Endothelial cell of umbilical vein (primary cell): ENCODE data around the gene FLT1. TPM values are rescaled to one million over a fixed set of nuclear protein-coding genes. Genes with fewer than 3 reads are reported as not detected.

ENCODE experiments used
- BruUV-seq: library from RNA; stranded (reverse); fragments of 400-500 nt; replicated peaks from 2 replicates; lab custom pipeline; 2021; lab: Mats Ljungman, UMichigan
- CTCF ChIA-PET: fragments of 300-600, 350-600 bp; sonication (Branson Sonifier 250); formaldehyde crosslinking; loops from one replicate; lab custom pipeline; 2021; ENCODE audit warnings: antibody characterized with exemption, inconsistent platforms; lab: Charles Lee
- POLR2A ChIA-PET: fragments of 300-600, 350-600 bp; sonication (Branson Sonifier 250); formaldehyde crosslinking; loops from one replicate; lab custom pipeline; 2021; ENCODE audit warnings: antibody characterized with exemption, inconsistent platforms; lab: Charles Lee
- DNase-seq: peaks from one replicate; pipeline ENCODE4 v3.0.0-alpha.2; 2011; ENCODE audit warnings: low read depth, low spot score
- FAIRE-seq: peaks from 2 replicates; lab custom pipeline; 2011; peaks lifted over from hg19 to GRCh38; lab: Jason Lieb, UNC
- H2AFZ ChIP-seq: 2 replicates; pipeline ENCODE4 v1.6.0; 2012; ENCODE audit warnings: low read depth, low read length, control low read depth, inconsistent platforms
- H3K27ac ChIP-seq: 2 replicates; pipeline ENCODE4 v1.5.1; 2011; ENCODE audit warnings: low read depth, mild to moderate bottlenecking, control low read depth, low read length, moderate library complexity; ENCODE audit not compliant: insufficient read depth
- H3K27me3 ChIP-seq, 2 experiments: 2 replicates each; pipeline versions ENCODE4 v1.6.0 to v1.6.1; 2011; ENCODE audit warnings: low read length in 2 of 2, mixed read lengths in 1 of 2; ENCODE audit not compliant: control insufficient read depth in 2 of 2, insufficient read depth in 2 of 2
- H3K36me3 ChIP-seq, 2 experiments: 2 replicates in 1 of 2; 3 replicates in 1 of 2; pipeline ENCODE4 v1.5.1; 2011; ENCODE audit warnings: low read length in 2 of 2, mild to moderate bottlenecking in 1 of 2, moderate library complexity in 1 of 2; ENCODE audit not compliant: control insufficient read depth in 2 of 2, insufficient read depth in 2 of 2; ENCODE audit errors: extremely low read depth in 1 of 2
- H3K4me1 ChIP-seq: 3 replicates; pipeline ENCODE4 v1.5.1; 2011; ENCODE audit warnings: mild to moderate bottlenecking, low read length; ENCODE audit not compliant: control insufficient read depth, insufficient read depth; ENCODE audit errors: extremely low read depth
- H3K4me2 ChIP-seq: 2 replicates; pipeline ENCODE4 v1.6.1; 2011; ENCODE audit warnings: low read length, control low read depth, mixed read lengths; ENCODE audit not compliant: insufficient read depth
- H3K4me3 ChIP-seq, 3 experiments: fragments of 200-600 bp in 1 of 3; sonication (generic), shearing (Covaris generic) in 1 of 3; replicated peaks in 1 of 3; 2 replicates each; pipeline ENCODE4 v1.5.1; 2011 to 2016; ENCODE audit warnings: control low read depth in 3 of 3, low read length in 3 of 3, mild to moderate bottlenecking in 2 of 3, inconsistent platforms in 1 of 3, low read depth in 1 of 3, moderate library complexity in 1 of 3; ENCODE audit not compliant: insufficient read depth in 1 of 3
- H3K79me2 ChIP-seq: 2 replicates; pipeline ENCODE4 v1.6.0; 2012; ENCODE audit warnings: low read length, inconsistent platforms; ENCODE audit not compliant: control insufficient read depth, insufficient read depth
- H3K9ac ChIP-seq: replicated peaks from 2 replicates; pipeline ENCODE3; 2011; ENCODE audit warnings: low read length, control low read depth; ENCODE audit not compliant: insufficient read depth; ENCODE audit errors: extremely low read depth
- H3K9me1 ChIP-seq: replicated peaks from 3 replicates; pipeline ENCODE4 v1.6.0; 2011; ENCODE audit warnings: mild to moderate bottlenecking, low read length; ENCODE audit not compliant: control insufficient read depth, insufficient read depth; ENCODE audit errors: extremely low read depth
- H3K9me3 ChIP-seq: replicated peaks from 2 replicates; pipeline ENCODE4 v1.5.1; 2012; ENCODE audit warnings: low read length, inconsistent platforms; ENCODE audit not compliant: control insufficient read depth, insufficient read depth
- H4K20me1 ChIP-seq: replicated peaks from 2 replicates; pipeline ENCODE3; 2011; ENCODE audit warnings: mild to moderate bottlenecking, low read length; ENCODE audit not compliant: control insufficient read depth, insufficient read depth; ENCODE audit errors: extremely low read depth
- GATA2 ChIP-seq: IDR thresholded peaks from 2 replicates; pipeline ENCODE4 v1.7.0; 2011; ENCODE audit warnings: low read depth, mild to moderate bottlenecking, moderate library complexity, mixed read lengths, low read length; ENCODE audit not compliant: insufficient read length, insufficient read depth
- JUN ChIP-seq: IDR thresholded peaks from 2 replicates; pipeline ENCODE4 v1.6.1; 2011; ENCODE audit warnings: borderline replicate concordance, low read depth; ENCODE audit not compliant: insufficient read length, insufficient read depth
- MYC ChIP-seq: IDR thresholded peaks from one replicate; pipeline ENCODE4 v1.6.1; 2011; ENCODE audit warnings: mild to moderate bottlenecking, low read depth, low read length
- POLR2A ChIP-seq: IDR thresholded peaks from 2 replicates; pipeline ENCODE4 v1.6.1; 2012; ENCODE audit warnings: low read depth, mild to moderate bottlenecking, control low read depth, low read length
- POLR2AphosphoS5 ChIP-seq: IDR thresholded peaks from 2 replicates; pipeline ENCODE4 v1.6.1; 2012; ENCODE audit warnings: low read depth, mild to moderate bottlenecking, control low read depth, low read length, moderate library complexity; ENCODE audit not compliant: insufficient read depth
- dilution Hi-C: fragments of 300-500 bp; cut with MboI; formaldehyde crosslinking; loops from one replicate; pipeline ENCODE4 v1.15.0; 2019; ENCODE audit warnings: low sequenced_read_pairs; ENCODE audit not compliant: extremely low pct_ligation_motif_present
- intact Hi-C: fragments of 100-400 bp; cut with micrococcal nuclease; formaldehyde crosslinking; loops from one replicate; pipeline ENCODE4 v1.10.0; 2022
- polyA plus RNA-seq, 4 experiments: library from polyadenylated mRNA; depleted of rRNA in 3 of 4; stranded (reverse) in 3 of 4; unstranded in 1 of 4; fragments of >200 nt; gene quantifications; 2 replicates each; pipeline versions ENCODE4 v1.2.1 to v1.2.3, GENCODE V29; 2011 to 2012; ENCODE audit warnings: missing spikeins in 1 of 4
- total RNA-seq: library from RNA; stranded (reverse); gene quantifications from 2 replicates; pipeline ENCODE4 v1.2.3, GENCODE V29; 2021
- TF ChIP-seq, protein P1 (sequence below), 2 donors: IDR thresholded peaks; 1 replicate in 1 of 2; 2 replicates in 1 of 2; pipeline ENCODE4 v1.5.1; 2011; ENCODE audit warnings: low read length in 2 of 2, mild to moderate bottlenecking in 2 of 2, moderate library complexity in 2 of 2, control low read depth in 1 of 2, inconsistent platforms in 1 of 2, low read depth in 1 of 2; ENCODE audit not compliant: insufficient read depth in 1 of 2; ENCODE audit errors: extremely low read depth in 1 of 2

Gene FLT1
- total and polyA plus RNA-seq, 2 donors (not counting 3 experiments of a cell fraction or from before 2014, with no cell fraction given), result 16.0 to 104 TPM

DNA sequence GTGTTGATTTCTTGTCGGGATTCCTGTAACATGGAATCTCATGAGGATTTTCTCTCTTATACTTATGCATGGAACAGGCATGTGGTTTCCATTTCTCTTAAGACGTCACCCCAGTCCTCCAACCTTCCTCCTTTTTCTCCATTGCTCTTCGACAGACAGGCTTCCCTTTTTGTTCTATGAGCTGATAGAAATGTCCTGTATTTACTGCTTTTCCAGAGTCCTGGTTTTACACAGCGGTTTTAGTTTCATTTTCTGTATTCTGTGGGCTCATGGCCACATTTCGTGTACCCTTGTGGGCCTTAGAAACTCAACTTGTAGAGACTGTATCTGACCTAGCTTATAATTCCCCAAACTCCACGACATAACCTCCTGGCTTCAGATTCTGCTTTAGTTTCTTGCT lies 243.5 kb downstream of the FLT1 start:
- Histone ChIP-seq H3K4me3 (no peak overlapping the region), H3K9me1 (no peaks in the 10 kb centered on the region), H3K9me3 (no peaks in the 10 kb centered on the region), H3K36me3 (no peaks in the 10 kb centered on the region), H3K79me2 (no peaks in the 10 kb centered on the region), H3K4me2 (no peak overlapping the region), H3K4me1 (no peaks in the 10 kb centered on the region), H3K27ac (no peak overlapping the region), H3K9ac (no peak overlapping the region), H3K27me3 (no peaks in the 10 kb centered on the region), H2AFZ (no peak overlapping the region), H4K20me1 (peaks cover 4% of the 10 kb centered on the region)
- intact Hi-C loops, result no loop called here
- DNase-seq (no peak), FAIRE-seq (no peak)
- ChIA-PET CTCF (no interaction called here), POLR2A (no interaction called here)
- no peak for TF ChIP-seq MYC
- TF ChIP-seq POLR2A, result no peak
- TF ChIP-seq JUN, result no peak
- dilution Hi-C loops, result no loop called here
- no TSS peak for BruUV-seq

DNA sequence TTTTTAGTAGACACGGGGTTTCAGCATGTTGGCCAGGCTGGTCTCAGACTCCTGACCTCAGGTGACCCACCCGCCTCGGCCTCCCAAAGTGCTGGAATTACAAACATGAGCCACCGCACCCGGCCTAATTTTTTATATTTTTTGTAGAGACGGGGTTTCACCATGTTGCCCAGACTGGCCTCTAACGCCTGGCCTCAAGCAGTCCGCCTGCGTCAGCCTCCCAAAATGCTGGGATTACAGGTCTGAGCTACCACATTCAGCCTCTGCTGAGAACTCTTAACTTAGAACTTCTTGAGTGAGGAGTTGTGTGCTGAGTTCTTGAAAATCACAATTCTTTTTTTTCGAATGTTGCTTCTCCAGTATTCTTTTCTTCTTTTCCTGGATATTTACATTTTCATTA lies 244.4 kb downstream of the FLT1 start:
- no peak for DNase-seq
- no peaks in the 10 kb centered on the region for H3K27me3 ChIP-seq
- no peak overlapping the region for H2AFZ ChIP-seq
- no peaks in the 10 kb centered on the region for H3K9me3 ChIP-seq
- CTCF ChIA-PET, result no interaction called here
- dilution Hi-C loops, result no loop called here
- no peak for FAIRE-seq
- TF ChIP-seq JUN (no peak), MYC (no peak), GATA2 (no peak), POLR2A (no peak), POLR2AphosphoS5 (no peak)
- TF ChIP-seq, protein P1, sequence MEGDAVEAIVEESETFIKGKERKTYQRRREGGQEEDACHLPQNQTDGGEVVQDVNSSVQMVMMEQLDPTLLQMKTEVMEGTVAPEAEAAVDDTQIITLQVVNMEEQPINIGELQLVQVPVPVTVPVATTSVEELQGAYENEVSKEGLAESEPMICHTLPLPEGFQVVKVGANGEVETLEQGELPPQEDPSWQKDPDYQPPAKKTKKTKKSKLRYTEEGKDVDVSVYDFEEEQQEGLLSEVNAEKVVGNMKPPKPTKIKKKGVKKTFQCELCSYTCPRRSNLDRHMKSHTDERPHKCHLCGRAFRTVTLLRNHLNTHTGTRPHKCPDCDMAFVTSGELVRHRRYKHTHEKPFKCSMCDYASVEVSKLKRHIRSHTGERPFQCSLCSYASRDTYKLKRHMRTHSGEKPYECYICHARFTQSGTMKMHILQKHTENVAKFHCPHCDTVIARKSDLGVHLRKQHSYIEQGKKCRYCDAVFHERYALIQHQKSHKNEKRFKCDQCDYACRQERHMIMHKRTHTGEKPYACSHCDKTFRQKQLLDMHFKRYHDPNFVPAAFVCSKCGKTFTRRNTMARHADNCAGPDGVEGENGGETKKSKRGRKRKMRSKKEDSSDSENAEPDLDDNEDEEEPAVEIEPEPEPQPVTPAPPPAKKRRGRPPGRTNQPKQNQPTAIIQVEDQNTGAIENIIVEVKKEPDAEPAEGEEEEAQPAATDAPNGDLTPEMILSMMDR (IDR thresholded peaks at IDR 0.05; ENCODE audit: extremely low read depth in 1 of 2, insufficient read depth in 1 of 2, low read depth in 1 of 2, low read length in 2 of 2), result no peak
- no peak overlapping the region for H3K4me2 ChIP-seq
- no peaks in the 10 kb centered on the region for H3K9me1 ChIP-seq
- no peaks in the 10 kb centered on the region for H4K20me1 ChIP-seq
- BruUV-seq, result no TSS peak
- POLR2A ChIA-PET, result no interaction called here
- intact Hi-C loops, result no loop called here
- no peaks in the 10 kb centered on the region for H3K36me3 ChIP-seq
- no peak overlapping the region for H3K4me3 ChIP-seq
- no peak overlapping the region for H3K9ac ChIP-seq
- H3K79me2 ChIP-seq, result no peaks in the 10 kb centered on the region
- no peak overlapping the region for H3K27ac ChIP-seq
- H3K4me1 ChIP-seq, result no peaks in the 10 kb centered on the region

Other genes with a start within 250 kb of the FLT1 start
- gene POMP, start 164.0 kb upstream of the FLT1 start, total RNA-seq, result 88.9 and 105 TPM in 2 replicates
- gene POMP, start 164.0 kb upstream of the FLT1 start, polyA plus RNA-seq, result 18.9 and 27.0 TPM in 2 replicates
- gene SLC46A3, start 223.8 kb upstream of the FLT1 start, total RNA-seq, result 2.1 and 3.9 TPM in 2 replicates
- 1.2 and 2.0 TPM in 2 replicates for gene SLC46A3, start 223.8 kb upstream of the FLT1 start, polyA plus RNA-seq